ENCODE results near the gene DNAJB1.
A peak's percentile ranks its signal among the peaks of the same experiment; 100 is the strongest.

DNAJB1 gene

DNA sequence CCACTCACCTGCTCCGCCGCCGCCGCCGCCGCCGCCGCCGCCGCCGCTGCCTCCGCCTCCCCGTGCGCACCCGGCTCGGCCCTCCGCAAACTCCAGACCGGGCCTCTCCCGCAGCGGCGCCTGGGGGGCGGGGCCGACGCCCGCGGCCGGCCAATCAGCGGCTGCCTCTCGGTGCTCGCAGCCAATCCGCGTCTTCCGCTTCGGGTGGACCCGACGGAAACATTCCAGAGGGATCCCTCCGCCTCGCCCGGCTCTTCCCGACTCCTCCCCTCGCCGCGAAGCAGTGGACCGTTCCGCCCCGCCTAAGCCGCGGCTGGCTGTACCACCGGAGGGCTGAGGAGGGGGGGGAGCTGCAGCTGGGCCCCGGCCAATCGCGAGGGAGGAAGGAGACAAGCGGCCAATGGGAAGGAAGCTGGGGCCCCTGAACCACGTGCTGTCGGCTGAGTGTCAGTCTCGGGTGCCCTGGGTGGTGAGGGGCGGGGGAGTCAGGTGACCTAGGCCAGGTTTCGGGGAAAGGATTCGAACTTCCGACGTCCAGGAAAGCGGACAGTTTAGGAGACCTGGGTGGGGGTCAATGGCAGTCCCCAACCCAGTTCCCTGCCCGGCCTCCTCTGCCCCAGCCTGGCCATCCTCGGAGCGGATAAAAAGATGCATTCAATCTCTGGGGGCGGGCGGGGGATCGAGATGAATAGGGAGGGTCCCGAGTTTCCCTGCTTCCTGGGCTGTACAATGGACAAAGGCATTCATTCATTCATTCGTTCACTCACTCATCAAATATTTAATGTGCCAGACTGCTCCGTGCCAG lies 22.0 kb downstream of the DNAJB1 start, which contains the start of gene GIPC1:
Gene GIPC1 (minus strand): TSS at position 99 of the 805 bp plus-strand sequence. CDS start 13,151 bp downstream, outside the sequence.
- in situ Hi-C loops (cut with MboI; ENCODE audit: low pct_unique_long_range_greater_than_20kb, low sequenced_read_pairs, unreplicated experiment) = no loop called here
- peak; percentile 98 for DNase-seq (ENCODE audit: low spot score)
- no peak for TF ChIP-seq CTCF (IDR thresholded peaks at IDR 0.05; ENCODE audit: extremely low read depth, insufficient read depth, missing control alignments)

DNA sequence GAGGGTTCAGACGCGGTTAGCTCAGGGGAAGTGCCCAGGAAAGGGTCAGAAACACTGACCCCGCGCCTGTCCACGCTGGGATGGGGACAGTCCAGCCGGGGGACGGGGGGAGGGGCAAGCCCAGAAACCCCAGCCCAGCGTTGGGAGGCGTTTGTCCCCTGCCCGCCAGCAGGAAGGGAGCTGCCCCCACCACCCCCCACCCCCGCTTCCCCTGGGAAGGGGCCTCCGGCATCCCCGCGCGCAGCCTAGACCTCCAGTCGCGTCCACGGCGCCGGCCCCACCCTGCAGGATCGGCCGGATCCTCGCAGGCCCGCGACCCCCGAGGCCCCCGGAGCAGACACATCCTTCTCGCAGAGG lies 22.5 kb downstream of the DNAJB1 start:
- no peak for TF ChIP-seq CTCF (IDR thresholded peaks at IDR 0.05; ENCODE audit: extremely low read depth, insufficient read depth, missing control alignments)
- no peak for DNase-seq (ENCODE audit: low spot score)
- in situ Hi-C loops (cut with MboI; ENCODE audit: low pct_unique_long_range_greater_than_20kb, low sequenced_read_pairs, unreplicated experiment) = no loop called here

DNA sequence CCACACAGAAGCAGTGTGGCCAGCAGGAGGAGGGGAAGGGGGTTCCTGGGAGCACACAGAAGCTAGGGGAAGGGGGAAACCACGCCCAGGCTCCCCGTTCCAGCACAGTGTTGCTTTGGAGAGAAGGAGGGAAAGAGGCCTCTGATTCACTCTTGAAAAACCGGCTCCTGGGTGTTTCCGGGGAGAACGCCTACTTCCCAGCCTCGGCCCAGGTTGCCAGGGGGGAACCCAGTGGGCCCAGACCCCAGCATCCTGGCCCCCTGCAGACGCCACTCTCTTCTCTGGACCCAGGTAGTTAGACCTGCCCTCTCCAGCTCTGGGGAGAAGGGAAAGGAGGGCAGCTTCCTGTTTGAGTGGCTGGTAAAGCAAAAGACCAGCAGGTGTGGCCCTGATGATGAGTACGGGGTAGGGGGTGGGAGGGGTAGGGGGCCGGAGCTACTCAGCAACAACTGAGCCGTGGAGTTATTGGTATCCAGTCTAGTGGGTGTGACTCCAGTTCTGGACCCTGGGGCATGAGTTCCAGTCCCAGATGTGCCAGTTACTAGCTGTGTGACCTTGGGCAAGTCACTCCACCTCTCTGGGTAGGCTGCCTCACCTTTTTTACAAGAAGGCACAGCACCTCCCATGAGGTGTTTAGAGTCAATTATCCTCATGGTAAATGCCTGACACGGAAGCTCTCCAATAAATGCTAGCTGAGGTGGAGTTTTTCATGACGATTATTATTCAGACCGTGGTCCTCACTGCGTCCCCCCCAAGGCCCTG lies 23.1 kb downstream of the DNAJB1 start:
- in situ Hi-C loops (cut with MboI; ENCODE audit: low pct_unique_long_range_greater_than_20kb, low sequenced_read_pairs, unreplicated experiment) = no loop called here
- TF ChIP-seq CTCF (IDR thresholded peaks at IDR 0.05; ENCODE audit: extremely low read depth, insufficient read depth, missing control alignments) = no peak
- DNase-seq (ENCODE audit: low spot score) = peak; percentile 43

DNA sequence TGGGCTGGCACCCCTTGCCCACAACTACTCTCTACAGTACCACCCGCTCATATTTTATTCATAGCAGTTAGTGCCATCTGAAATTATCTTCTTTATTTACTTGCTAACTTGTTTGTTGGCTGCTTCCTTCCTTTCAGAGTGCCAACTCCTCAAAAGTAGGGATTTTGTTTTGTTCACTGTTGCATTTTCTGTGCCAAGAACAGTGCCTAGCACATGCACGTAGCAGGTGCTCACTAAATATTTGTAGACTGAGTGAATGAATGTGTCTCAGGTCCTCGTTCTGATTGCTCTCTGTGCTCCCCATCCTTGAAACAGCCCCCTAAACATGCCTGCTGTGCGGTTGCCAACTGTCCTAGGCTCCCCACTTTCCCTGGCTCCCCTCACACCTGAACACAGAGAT lies 23.8 kb downstream of the DNAJB1 start:
- TF ChIP-seq CTCF (IDR thresholded peaks at IDR 0.05; ENCODE audit: extremely low read depth, insufficient read depth, missing control alignments) = no peak
- in situ Hi-C loops (cut with MboI; ENCODE audit: low pct_unique_long_range_greater_than_20kb, low sequenced_read_pairs, unreplicated experiment) = no loop called here
- DNase-seq (ENCODE audit: low spot score) = no peak

- DNase-seq (ENCODE audit: low spot score) = no peak
- no peak for TF ChIP-seq CTCF (IDR thresholded peaks at IDR 0.05; ENCODE audit: extremely low read depth, insufficient read depth, missing control alignments)
- in situ Hi-C loops (cut with MboI; ENCODE audit: low pct_unique_long_range_greater_than_20kb, low sequenced_read_pairs, unreplicated experiment) = no loop called here
These were observed 25.4 kb downstream of the DNAJB1 start for GRCh38 chr19:14492756-14493337.

GRCh38 chr19:14487370-14488125 lies 30.6 kb downstream of the DNAJB1 start:
- no peak for TF ChIP-seq CTCF (IDR thresholded peaks at IDR 0.05; ENCODE audit: extremely low read depth, insufficient read depth, missing control alignments)
- in situ Hi-C loops (cut with MboI; ENCODE audit: low pct_unique_long_range_greater_than_20kb, low sequenced_read_pairs, unreplicated experiment) = no loop called here
- no peak for DNase-seq (ENCODE audit: low spot score)
